Activated naive CD8-positive, alpha-beta T cell treated with anti-CD3 and anti-CD28 coated beads, Interleukin-2, amount 50 U/mL, for 24 hours (primary cell): ENCODE results near the gene CABP4.

Experiments
- ATAC-seq: fragments of 150-1000 bp; cut with Tn5 transposase; one replicate; pipeline ENCODE4 v1.10.0; 2021
- DNase-seq: peaks from one replicate; pipeline ENCODE4 v3.0.0; 2021
- H3K27ac Mint-ChIP-seq: one replicate; pipeline ENCODE4 v1.8.0; 2021; ENCODE audit warnings: mild to moderate bottlenecking, mixed read lengths
- H3K27me3 Mint-ChIP-seq: one replicate; pipeline ENCODE4 v1.8.0; 2021; ENCODE audit warnings: mixed read lengths
- H3K36me3 Mint-ChIP-seq: one replicate; pipeline ENCODE4 v1.8.0; 2021; ENCODE audit warnings: low read depth, mixed read lengths
- H3K4me1 Mint-ChIP-seq: one replicate; pipeline ENCODE4 v1.8.0; 2021; ENCODE audit warnings: mixed read lengths
- H3K4me3 Mint-ChIP-seq: one replicate; pipeline ENCODE4 v1.8.0; 2021; ENCODE audit warnings: mild to moderate bottlenecking, moderate library complexity, mixed read lengths
- H3K9me3 Mint-ChIP-seq: one replicate; pipeline ENCODE4 v1.8.0; 2021; ENCODE audit warnings: mixed read lengths

CABP4 gene

GRCh38 chr11:67428052-67429001 lies 26.8 kb upstream of the CABP4 start, which contains the start of gene RPS6KB2:
Gene RPS6KB2, plus strand, starts transcription at chr11:67428494. Its CDS starts 52 bp downstream, at chr11:67428546.
- DNase-seq (peak; percentile 100), ATAC-seq (peak; percentile 88)
- H3K27me3 Mint-ChIP-seq, result peaks cover 2% of the 10 kb centered on the region
- no peaks in the 10 kb centered on the region for H3K9me3 Mint-ChIP-seq
- H3K4me3 Mint-ChIP-seq, result peak within 1 kb of the TSS; percentile 97
- peaks cover 11% of the 10 kb centered on the region for H3K36me3 Mint-ChIP-seq
- H3K27ac Mint-ChIP-seq, result peak within 1 kb of the TSS; percentile 98
- H3K4me1 Mint-ChIP-seq, result peaks cover 42% of the 10 kb centered on the region

- ATAC-seq, result no peak
- peak overlapping the region; percentile 98 for H3K27ac Mint-ChIP-seq
- H3K27me3 Mint-ChIP-seq, result peaks cover 2% of the 10 kb centered on the region
- H3K4me3 Mint-ChIP-seq, result peak overlapping the region; percentile 97
- no peak for DNase-seq
- H3K9me3 Mint-ChIP-seq, result no peaks in the 10 kb centered on the region
- peaks cover 13% of the 10 kb centered on the region for H3K36me3 Mint-ChIP-seq
- peaks cover 49% of the 10 kb centered on the region for H3K4me1 Mint-ChIP-seq
Measured at GRCh38 chr11:67429038-67429668, 26.0 kb upstream of the CABP4 start.

GRCh38 chr11:67429722-67430121 lies 25.4 kb upstream of the CABP4 start:
- ATAC-seq (no peak), DNase-seq (no peak)
- peak overlapping the region; percentile 97 for H3K4me3 Mint-ChIP-seq
- peaks cover 55% of the 10 kb centered on the region for H3K4me1 Mint-ChIP-seq
- peaks cover 2% of the 10 kb centered on the region for H3K27me3 Mint-ChIP-seq
- peaks cover 13% of the 10 kb centered on the region for H3K36me3 Mint-ChIP-seq
- peak overlapping the region; percentile 98 for H3K27ac Mint-ChIP-seq
- H3K9me3 Mint-ChIP-seq, result no peaks in the 10 kb centered on the region

GRCh38 chr11:67431346-67432249 lies 23.6 kb upstream of the CABP4 start:
- H3K4me3 Mint-ChIP-seq, result peak overlapping the region; percentile 14

GRCh38 chr11:67432655-67433349 lies 22.4 kb upstream of the CABP4 start:
- DNase-seq, result no peak
- ATAC-seq, result no peak
- Mint-ChIP-seq H3K27me3 (peaks cover 2% of the 10 kb centered on the region), H3K9me3 (no peaks in the 10 kb centered on the region), H3K36me3 (peaks cover 28% of the 10 kb centered on the region), H3K27ac (peak overlapping the region; percentile 39), H3K4me3 (no peak overlapping the region), H3K4me1 (peaks cover 62% of the 10 kb centered on the region)

More at GRCh38 chr11:67431346-67432249, 23.6 kb upstream of the CABP4 start:
- H3K27ac Mint-ChIP-seq, result peak overlapping the region; percentile 76
- DNase-seq, result no peak
- peaks cover 24% of the 10 kb centered on the region for H3K36me3 Mint-ChIP-seq
- no peak for ATAC-seq
- H3K27me3 Mint-ChIP-seq, result peaks cover 2% of the 10 kb centered on the region
- no peaks in the 10 kb centered on the region for H3K9me3 Mint-ChIP-seq
- H3K4me1 Mint-ChIP-seq, result peaks cover 68% of the 10 kb centered on the region

- H3K4me1 Mint-ChIP-seq, result peaks cover 61% of the 10 kb centered on the region
- DNase-seq, result no peak
- H3K27me3 Mint-ChIP-seq, result no peaks in the 10 kb centered on the region
- H3K27ac Mint-ChIP-seq, result peak overlapping the region; percentile 76
- peak overlapping the region; percentile 58 for H3K4me3 Mint-ChIP-seq
- H3K36me3 Mint-ChIP-seq, result peaks cover 28% of the 10 kb centered on the region
- ATAC-seq, result no peak
- no peaks in the 10 kb centered on the region for H3K9me3 Mint-ChIP-seq
Measured at GRCh38 chr11:67433536-67434394, 21.4 kb upstream of the CABP4 start.

GRCh38 chr11:67434395-67434881 lies 20.7 kb upstream of the CABP4 start:
- peak; percentile 5 for ATAC-seq

GRCh38 chr11:67435031-67435726 lies 20.0 kb upstream of the CABP4 start:
- H3K9me3 Mint-ChIP-seq, result no peaks in the 10 kb centered on the region
- peak overlapping the region; percentile 94 for H3K4me3 Mint-ChIP-seq
- peak; percentile 69 for DNase-seq
- H3K27me3 Mint-ChIP-seq, result no peaks in the 10 kb centered on the region
- H3K4me1 Mint-ChIP-seq, result peaks cover 63% of the 10 kb centered on the region
- peaks cover 35% of the 10 kb centered on the region for H3K36me3 Mint-ChIP-seq
- peak; percentile 2 for ATAC-seq
- H3K27ac Mint-ChIP-seq, result peak overlapping the region; percentile 91

More at GRCh38 chr11:67434395-67434881, 20.7 kb upstream of the CABP4 start:
- Mint-ChIP-seq H3K4me3 (peak overlapping the region; percentile 58), H3K36me3 (peaks cover 34% of the 10 kb centered on the region), H3K27ac (peak overlapping the region; percentile 76), H3K4me1 (peaks cover 63% of the 10 kb centered on the region), H3K9me3 (no peaks in the 10 kb centered on the region), H3K27me3 (no peaks in the 10 kb centered on the region)
- no peak for DNase-seq

- Mint-ChIP-seq H3K27ac (peak overlapping the region; percentile 91), H3K4me3 (peak overlapping the region; percentile 94), H3K36me3 (peaks cover 34% of the 10 kb centered on the region), H3K27me3 (no peaks in the 10 kb centered on the region), H3K4me1 (peaks cover 66% of the 10 kb centered on the region), H3K9me3 (no peaks in the 10 kb centered on the region)
- DNase-seq, result no peak
- peak; percentile 3 for ATAC-seq
Measured at GRCh38 chr11:67435727-67436458, 19.3 kb upstream of the CABP4 start.

- peaks cover 33% of the 10 kb centered on the region for H3K36me3 Mint-ChIP-seq
- H3K27me3 Mint-ChIP-seq, result no peaks in the 10 kb centered on the region
- ATAC-seq (peak; percentile 43), DNase-seq (peak; percentile 87)
- H3K4me3 Mint-ChIP-seq, result peak overlapping the region; percentile 94
- H3K27ac Mint-ChIP-seq, result peak overlapping the region; percentile 91
- H3K9me3 Mint-ChIP-seq, result no peaks in the 10 kb centered on the region
- H3K4me1 Mint-ChIP-seq, result peaks cover 71% of the 10 kb centered on the region
Measured at GRCh38 chr11:67436459-67437081, 18.6 kb upstream of the CABP4 start.

GRCh38 chr11:67437082-67437808 lies 17.9 kb upstream of the CABP4 start, which contains the start of gene PTPRCAP:
Gene PTPRCAP, minus strand, starts transcription at chr11:67437682. Its CDS starts 63 bp downstream, at chr11:67437619.
- Mint-ChIP-seq H3K9me3 (no peaks in the 10 kb centered on the region), H3K4me1 (peaks cover 68% of the 10 kb centered on the region), H3K27ac (peak within 1 kb of the TSS; percentile 91), H3K27me3 (no peaks in the 10 kb centered on the region), H3K36me3 (peaks cover 27% of the 10 kb centered on the region), H3K4me3 (peak within 1 kb of the TSS; percentile 94)
- peak; percentile 77 for DNase-seq
- peak; percentile 13 for ATAC-seq
